Naive thymus-derived CD8-positive, alpha-beta T cell (primary cell): ENCODE results near the gene NPAS3. TPM values are rescaled to one million over a fixed set of nuclear protein-coding genes. Genes with fewer than 3 reads are reported as not detected.

Experiments used
- ATAC-seq, 2 donors: fragments of 150-1000 bp; cut with Tn5 transposase in 1 of 2; sonication (Bioruptor Pico), chemical (Tn5 transposase) in 1 of 2; 1 replicate in 1 of 2; 2 replicates in 1 of 2; pipeline ENCODE4 v1.10.0; 2021; ENCODE audit warnings: mild to moderate bottlenecking in 2 of 2, moderate library complexity in 2 of 2
- POLR2A ChIA-PET: fragments of 350-600 bp; sonication (Branson Sonifier 250); formaldehyde crosslinking; loops from one replicate; lab custom pipeline; 2021; ENCODE audit warnings: antibody characterized with exemption; lab: Charles Lee
- DNase-seq, 10 donors: peaks; one replicate each; pipeline versions ENCODE4 v3.0.0 to v3.0.0-alpha.2; 2020 to 2022
- H3K27ac Mint-ChIP-seq, 10 donors: one replicate each; pipeline ENCODE4 v1.8.0; 2020 to 2022; ENCODE audit warnings: mild to moderate bottlenecking in 10 of 10, mixed read lengths in 10 of 10, moderate library complexity in 4 of 10, inconsistent platforms in 1 of 10
- H3K27me3 Mint-ChIP-seq, 5 donors: one replicate each; pipeline ENCODE4 v1.8.0; 2021 to 2022; ENCODE audit warnings: mixed read lengths in 5 of 5
- H3K36me3 Mint-ChIP-seq, 3 donors: one replicate each; pipeline ENCODE4 v1.8.0; 2020 to 2022; ENCODE audit warnings: mixed read lengths in 3 of 3, mild to moderate bottlenecking in 2 of 3, inconsistent platforms in 1 of 3
- H3K4me1 Mint-ChIP-seq, 4 donors: one replicate each; pipeline ENCODE4 v1.8.0; 2021 to 2022; ENCODE audit warnings: mixed read lengths in 4 of 4
- H3K4me3 Mint-ChIP-seq, 10 donors: one replicate each; pipeline ENCODE4 v1.8.0; 2020 to 2022; ENCODE audit warnings: mild to moderate bottlenecking in 10 of 10, mixed read lengths in 10 of 10, moderate library complexity in 6 of 10, inconsistent platforms in 1 of 10
- H3K9me3 Mint-ChIP-seq, 9 donors: one replicate each; pipeline ENCODE4 v1.8.0; 2020 to 2022; ENCODE audit warnings: mixed read lengths in 9 of 9, mild to moderate bottlenecking in 3 of 9, inconsistent platforms in 1 of 9, moderate library complexity in 1 of 9
- polyA plus RNA-seq, 3 donors: library from polyadenylated mRNA; unstranded; fragments of 300-500 nt; fragmentation: Illumina TruSeq; gene quantifications; one replicate each; pipeline ENCODE4 v1.2.3, GENCODE V29; 2021
- total RNA-seq, 8 experiments: library from RNA in 2 of 8; stranded (reverse) in 2 of 8; gene quantifications; one replicate each; pipeline ENCODE4 v1.2.3 and lab custom pipeline; 2021 to 2026

Gene NPAS3
- total and polyA plus RNA-seq, 5 experiments from 2014 or later: not detected

DNA sequence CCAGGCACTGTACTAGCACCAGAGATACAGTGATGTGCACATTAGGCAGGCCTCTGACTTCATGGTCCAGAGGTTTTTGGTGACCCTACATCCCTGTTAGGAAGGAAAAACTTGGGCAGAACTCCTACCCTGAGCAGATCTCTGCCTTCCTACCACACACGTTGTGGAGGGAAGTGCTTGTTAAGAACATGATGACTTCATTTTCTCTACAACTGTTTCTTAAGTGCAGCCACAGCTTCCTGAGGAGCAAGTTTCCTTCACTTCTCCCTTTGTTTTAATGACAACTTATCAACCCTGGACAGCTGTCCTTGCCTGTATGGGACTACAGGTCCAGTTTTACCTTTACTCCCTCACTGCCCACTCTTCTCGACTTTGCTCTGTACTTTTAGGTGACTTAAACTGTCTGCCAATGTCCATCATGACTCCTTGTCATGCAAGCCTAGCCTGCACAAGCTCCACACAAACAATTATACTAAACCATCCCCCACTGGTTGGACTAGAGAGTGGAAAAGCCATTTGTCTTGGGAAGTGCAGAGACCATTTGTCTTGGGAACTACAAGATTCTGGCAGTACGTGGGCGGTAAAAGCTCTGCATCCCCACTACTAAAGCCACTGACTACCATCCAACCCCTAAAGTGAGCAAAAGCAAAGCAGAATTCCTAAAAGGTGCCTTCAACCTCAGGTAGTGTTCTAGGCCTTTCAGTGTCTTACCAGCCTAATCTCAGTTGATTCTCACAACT, 652.4 kb downstream of the NPAS3 start:
- ATAC-seq: no peak
- Mint-ChIP-seq H3K9me3 (peaks cover 0 to 2% (median 0%) of the 10 kb centered on the region in 9 donors), H3K4me1 (no peaks in the 10 kb centered on the region), H3K36me3 (no peaks in the 10 kb centered on the region), H3K27ac (no peak overlapping the region), H3K27me3 (peaks cover 0 to 3% (median 0%) of the 10 kb centered on the region in 5 donors), H3K4me3 (no peak overlapping the region)
- POLR2A ChIA-PET: no interaction called here
- no peak for DNase-seq

DNA sequence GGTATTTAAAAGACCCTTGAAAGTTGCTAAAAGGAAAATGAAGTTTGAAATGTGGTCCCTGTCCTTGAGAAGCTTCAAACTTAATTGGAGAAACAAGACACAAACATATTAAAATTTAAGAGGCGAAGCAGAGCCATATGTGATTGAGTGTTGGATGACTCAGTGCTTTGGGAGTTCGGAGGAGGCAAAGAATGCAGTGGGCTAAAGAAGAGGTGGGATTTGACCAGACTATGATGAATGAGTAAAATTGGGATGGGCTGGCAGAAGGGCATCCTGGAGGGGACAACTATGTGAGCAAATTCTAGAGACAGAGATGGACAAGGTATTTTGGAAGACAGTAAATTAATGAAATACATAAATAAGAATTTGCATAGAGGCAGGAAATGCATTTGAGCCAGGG, 653.6 kb downstream of the NPAS3 start:
- no peak overlapping the region for H3K27ac Mint-ChIP-seq

DNA sequence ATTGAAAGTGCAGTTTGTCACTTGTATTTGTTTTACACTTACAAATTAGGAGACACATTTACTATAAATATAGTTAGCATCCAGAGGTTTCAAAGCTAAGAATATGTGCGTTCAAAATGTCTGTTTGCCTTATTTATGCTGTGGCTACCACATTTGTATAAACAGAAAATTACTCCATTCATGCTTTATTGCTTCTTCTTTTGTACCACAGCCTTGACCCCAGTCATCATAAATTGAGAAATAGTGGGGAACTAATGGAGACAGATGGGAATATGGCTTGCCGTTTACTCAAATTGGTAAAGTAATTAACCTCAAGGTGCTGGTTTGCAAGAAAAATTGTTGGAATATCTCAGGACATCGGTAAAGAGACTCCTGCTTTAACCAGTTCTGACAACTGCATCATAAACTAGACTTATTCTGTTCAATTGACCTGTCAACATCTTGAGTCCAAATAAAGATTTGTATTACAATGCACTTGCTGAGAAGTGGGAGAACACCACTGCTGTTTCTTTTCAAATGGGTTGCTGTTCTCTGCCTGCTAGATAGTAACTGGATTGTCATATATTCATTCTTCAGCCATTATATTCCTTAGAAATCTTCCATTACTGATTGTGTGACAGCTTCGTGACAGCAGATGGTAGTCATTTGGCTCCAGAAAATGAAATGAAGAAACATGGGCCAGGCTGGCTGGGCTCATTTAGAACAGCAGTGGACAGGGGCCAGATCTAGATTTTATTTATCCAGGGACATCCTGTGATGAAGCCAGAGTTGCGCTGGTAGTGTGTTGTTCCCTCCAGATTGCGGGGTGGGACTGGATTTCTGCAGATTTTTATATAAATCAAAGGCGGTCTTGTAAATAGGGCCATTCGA, 657.8 kb downstream of the NPAS3 start:
- POLR2A ChIA-PET: no interaction called here
- Mint-ChIP-seq H3K27ac (no peak overlapping the region), H3K36me3 (no peaks in the 10 kb centered on the region), H3K9me3 (peaks cover 0 to 2% (median 0%) of the 10 kb centered on the region in 9 donors), H3K4me3 (no peak overlapping the region), H3K4me1 (no peaks in the 10 kb centered on the region), H3K27me3 (peaks cover 0 to 7% (median 2%) of the 10 kb centered on the region in 5 donors)
- no peak for ATAC-seq
- DNase-seq: no peak

More for the DNA sequence above, 653.6 kb downstream of the NPAS3 start:
- no peak for DNase-seq
- H3K4me1 Mint-ChIP-seq: no peaks in the 10 kb centered on the region
- ATAC-seq: no peak
- peaks cover 0 to 2% (median 0%) of the 10 kb centered on the region in 9 donors for H3K9me3 Mint-ChIP-seq
- peaks cover 0 to 3% (median 0%) of the 10 kb centered on the region in 5 donors for H3K27me3 Mint-ChIP-seq
- POLR2A ChIA-PET: no interaction called here
- no peak overlapping the region for H3K4me3 Mint-ChIP-seq
- no peaks in the 10 kb centered on the region for H3K36me3 Mint-ChIP-seq

DNA sequence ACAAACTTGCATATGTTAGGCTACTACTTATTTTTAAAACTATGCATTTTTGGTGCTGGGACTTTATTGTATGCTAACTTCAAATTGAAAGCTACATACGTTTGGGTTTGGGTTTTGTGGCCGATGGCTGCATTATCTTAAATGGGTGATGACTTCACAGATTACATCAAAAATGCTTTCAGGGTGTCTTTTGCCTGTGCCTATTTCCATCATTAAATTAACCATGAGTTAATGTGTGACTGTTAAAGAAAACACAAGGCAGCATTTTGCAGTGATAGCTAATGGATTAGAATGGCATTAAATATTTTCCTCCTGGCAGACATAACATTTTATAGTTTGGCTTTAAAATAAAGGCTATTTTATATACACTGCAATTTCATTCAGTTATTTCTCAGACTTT, 659.9 kb downstream of the NPAS3 start:
- no peaks in the 10 kb centered on the region for H3K4me1 Mint-ChIP-seq
- POLR2A ChIA-PET: no interaction called here

GRCh38 chr14:33602396-33602795, 663.7 kb downstream of the NPAS3 start:
- Mint-ChIP-seq H3K9me3 (peaks cover 0 to 6% (median under 1%) of the 10 kb centered on the region in 9 donors), H3K27me3 (peaks cover 0 to 20% (median 5%) of the 10 kb centered on the region in 5 donors), H3K4me1 (no peaks in the 10 kb centered on the region), H3K4me3 (no peak overlapping the region), H3K27ac (no peak overlapping the region), H3K36me3 (no peaks in the 10 kb centered on the region)
- ATAC-seq (no peak), DNase-seq (no peak)
- POLR2A ChIA-PET: no interaction called here

More for the DNA sequence above, 659.9 kb downstream of the NPAS3 start:
- Mint-ChIP-seq H3K27me3 (peaks cover 0 to 20% (median 5%) of the 10 kb centered on the region in 5 donors), H3K4me3 (no peak overlapping the region), H3K27ac (no peak overlapping the region), H3K9me3 (peaks cover 0 to 2% (median 0%) of the 10 kb centered on the region in 9 donors), H3K36me3 (no peaks in the 10 kb centered on the region)
- DNase-seq: no peak
- ATAC-seq: no peak

GRCh38 chr14:33606591-33606990, 667.9 kb downstream of the NPAS3 start:
- H3K4me3 Mint-ChIP-seq: no peak overlapping the region
- H3K27ac Mint-ChIP-seq: no peak overlapping the region
- H3K36me3 Mint-ChIP-seq: no peaks in the 10 kb centered on the region
- ATAC-seq (no peak), DNase-seq (no peak)
- H3K9me3 Mint-ChIP-seq: peaks cover 0 to 6% (median 0%) of the 10 kb centered on the region in 9 donors
- H3K27me3 Mint-ChIP-seq: peaks cover 0 to 16% (median 5%) of the 10 kb centered on the region in 5 donors
- no peaks in the 10 kb centered on the region for H3K4me1 Mint-ChIP-seq
- POLR2A ChIA-PET: no interaction called here

GRCh38 chr14:33609582-33609981, 670.9 kb downstream of the NPAS3 start:
- no peak overlapping the region for H3K4me3 Mint-ChIP-seq
- H3K36me3 Mint-ChIP-seq: no peaks in the 10 kb centered on the region
- no peak overlapping the region for H3K27ac Mint-ChIP-seq
- H3K27me3 Mint-ChIP-seq: peaks cover 0 to 6% (median 0%) of the 10 kb centered on the region in 5 donors
- no peaks in the 10 kb centered on the region for H3K4me1 Mint-ChIP-seq
- peaks cover 0 to 6% (median 0%) of the 10 kb centered on the region in 9 donors for H3K9me3 Mint-ChIP-seq
- ATAC-seq: no peak
- no peak for DNase-seq
- POLR2A ChIA-PET: no interaction called here

GRCh38 chr14:33610121-33610520, 671.4 kb downstream of the NPAS3 start:
- Mint-ChIP-seq H3K4me3 (no peak overlapping the region), H3K27ac (no peak overlapping the region), H3K4me1 (no peaks in the 10 kb centered on the region), H3K36me3 (no peaks in the 10 kb centered on the region), H3K27me3 (peaks cover 0 to 6% (median 0%) of the 10 kb centered on the region in 5 donors), H3K9me3 (peaks cover 0 to 6% (median 0%) of the 10 kb centered on the region in 9 donors)
- DNase-seq: no peak
- POLR2A ChIA-PET: no interaction called here
- ATAC-seq: no peak

DNA sequence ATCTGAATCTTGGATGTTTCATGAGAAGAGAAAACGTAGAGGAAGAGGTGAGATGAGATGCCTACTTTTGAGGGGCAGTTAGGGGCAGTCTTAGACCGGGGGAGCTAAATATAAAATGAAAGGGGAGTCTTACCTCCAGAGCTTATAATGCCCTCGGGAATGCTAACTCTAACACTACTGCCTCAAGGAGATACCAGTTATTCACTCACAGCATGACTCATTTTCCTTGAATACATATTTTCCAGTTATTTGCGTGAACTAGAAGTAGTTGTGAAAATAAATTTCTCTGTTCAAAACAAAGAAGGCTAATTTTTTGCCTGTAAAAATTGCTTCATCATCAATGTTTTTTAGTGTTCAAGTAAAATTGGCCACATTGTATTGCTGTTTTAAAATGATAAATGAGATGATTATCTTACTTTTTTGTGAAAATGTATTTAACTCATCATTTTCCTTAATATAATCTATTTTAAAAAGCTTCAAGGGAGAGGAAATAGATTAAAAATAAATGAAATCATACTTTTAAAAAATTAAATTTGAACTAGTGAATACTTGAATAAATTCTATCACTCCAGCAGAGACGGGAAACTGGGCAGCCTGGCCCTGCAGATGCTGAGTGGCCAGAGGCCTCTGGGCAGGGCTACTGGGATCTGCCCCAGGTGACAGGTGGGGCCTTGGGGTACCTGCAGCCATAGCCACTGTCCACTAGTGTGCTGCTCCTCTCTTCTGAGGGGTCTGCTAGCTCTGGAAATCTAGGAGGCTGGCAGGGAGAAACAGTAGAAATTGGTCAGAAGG, 672.9 kb downstream of the NPAS3 start:
- POLR2A ChIA-PET: no interaction called here
- Mint-ChIP-seq H3K27me3 (peaks cover 0 to 6% (median 0%) of the 10 kb centered on the region in 5 donors), H3K4me1 (no peaks in the 10 kb centered on the region), H3K27ac (no peak overlapping the region), H3K36me3 (no peaks in the 10 kb centered on the region), H3K4me3 (no peak overlapping the region), H3K9me3 (peaks cover 0 to 3% (median 0%) of the 10 kb centered on the region in 9 donors)
- DNase-seq (no peak), ATAC-seq (no peak)

GRCh38 chr14:33612197-33612505, 673.5 kb downstream of the NPAS3 start:
- peaks cover 0 to 3% (median 0%) of the 10 kb centered on the region in 9 donors for H3K9me3 Mint-ChIP-seq
- no peak for ATAC-seq
- no peaks in the 10 kb centered on the region for H3K4me1 Mint-ChIP-seq
- no peak for DNase-seq
- H3K27ac Mint-ChIP-seq: no peak overlapping the region
- POLR2A ChIA-PET: no interaction called here
- H3K4me3 Mint-ChIP-seq: no peak overlapping the region
- no peaks in the 10 kb centered on the region for H3K36me3 Mint-ChIP-seq
- H3K27me3 Mint-ChIP-seq: peaks cover 0 to 6% (median 0%) of the 10 kb centered on the region in 5 donors

DNA sequence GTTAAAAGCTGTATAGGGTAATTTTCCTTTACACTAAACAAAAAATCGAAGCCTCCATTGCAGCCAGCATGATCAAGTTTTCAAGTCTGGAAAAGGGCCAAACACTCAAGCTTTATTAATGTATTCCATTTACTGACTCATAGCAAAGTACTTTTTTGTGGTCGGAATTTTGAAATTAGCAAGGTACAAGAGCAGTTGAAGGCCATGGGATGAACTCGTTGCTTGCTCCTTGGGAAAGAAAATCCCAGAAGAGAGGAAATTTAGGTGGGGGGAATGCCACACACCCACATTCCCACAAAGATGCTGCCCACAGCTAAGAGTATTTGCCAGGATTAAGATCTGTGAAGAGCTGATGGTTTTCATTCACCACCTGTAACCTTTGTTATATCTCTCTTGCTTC, 678.5 kb downstream of the NPAS3 start:
- DNase-seq (no peak), ATAC-seq (no peak)
- Mint-ChIP-seq H3K4me3 (no peak overlapping the region), H3K9me3 (peaks cover 0 to 3% (median 0%) of the 10 kb centered on the region in 9 donors), H3K27ac (no peak overlapping the region), H3K36me3 (no peaks in the 10 kb centered on the region), H3K4me1 (no peaks in the 10 kb centered on the region), H3K27me3 (peaks cover 0 to 6% (median 0%) of the 10 kb centered on the region in 5 donors)
- POLR2A ChIA-PET: no interaction called here

- Mint-ChIP-seq H3K9me3 (peaks cover 0 to 4% (median 0%) of the 10 kb centered on the region in 9 donors), H3K4me1 (no peaks in the 10 kb centered on the region), H3K4me3 (no peak overlapping the region), H3K27ac (no peak overlapping the region), H3K36me3 (no peaks in the 10 kb centered on the region), H3K27me3 (peaks cover 0 to 5% (median 0%) of the 10 kb centered on the region in 5 donors)
- ATAC-seq (no peak), DNase-seq (no peak)
- POLR2A ChIA-PET: no interaction called here
Observed at GRCh38 chr14:33618361-33619105, 679.9 kb downstream of the NPAS3 start.
